SK-N-SH (cell line): ENCODE data around the gene GLIS1.

Experiments used
- IRF3 ChIP-seq: fragments of 150-350 bp; IDR thresholded peaks from 2 replicates; pipeline ENCODE4 v1.6.1; 2016; ENCODE audit warnings: mild to moderate bottlenecking, low read depth, low read length
- RCOR1 ChIP-seq: fragments of 150-350 bp; IDR thresholded peaks from 2 replicates; pipeline ENCODE4 v1.6.1; 2017; ENCODE audit warnings: antibody characterized with exemption, low read length
- TCF12 ChIP-seq: IDR thresholded peaks from 2 replicates; pipeline ENCODE4 v1.4.0; 2012
- YY1 ChIP-seq: IDR thresholded peaks from 2 replicates; pipeline ENCODE4 v1.4.0; 2012; ENCODE audit warnings: low read depth, mild to moderate bottlenecking
- TF ChIP-seq, protein P1 (sequence below): IDR thresholded peaks from 2 replicates; pipeline ENCODE4 v1.4.0; 2012; ENCODE audit warnings: low read depth
- TF ChIP-seq, protein P2 (sequence below): fragments of 200-600 bp; sonication (generic); IDR thresholded peaks from 2 replicates; pipeline ENCODE4 v1.6.1; 2017; ENCODE audit warnings: antibody characterized with exemption, mild to moderate bottlenecking, moderate library complexity

DNA sequence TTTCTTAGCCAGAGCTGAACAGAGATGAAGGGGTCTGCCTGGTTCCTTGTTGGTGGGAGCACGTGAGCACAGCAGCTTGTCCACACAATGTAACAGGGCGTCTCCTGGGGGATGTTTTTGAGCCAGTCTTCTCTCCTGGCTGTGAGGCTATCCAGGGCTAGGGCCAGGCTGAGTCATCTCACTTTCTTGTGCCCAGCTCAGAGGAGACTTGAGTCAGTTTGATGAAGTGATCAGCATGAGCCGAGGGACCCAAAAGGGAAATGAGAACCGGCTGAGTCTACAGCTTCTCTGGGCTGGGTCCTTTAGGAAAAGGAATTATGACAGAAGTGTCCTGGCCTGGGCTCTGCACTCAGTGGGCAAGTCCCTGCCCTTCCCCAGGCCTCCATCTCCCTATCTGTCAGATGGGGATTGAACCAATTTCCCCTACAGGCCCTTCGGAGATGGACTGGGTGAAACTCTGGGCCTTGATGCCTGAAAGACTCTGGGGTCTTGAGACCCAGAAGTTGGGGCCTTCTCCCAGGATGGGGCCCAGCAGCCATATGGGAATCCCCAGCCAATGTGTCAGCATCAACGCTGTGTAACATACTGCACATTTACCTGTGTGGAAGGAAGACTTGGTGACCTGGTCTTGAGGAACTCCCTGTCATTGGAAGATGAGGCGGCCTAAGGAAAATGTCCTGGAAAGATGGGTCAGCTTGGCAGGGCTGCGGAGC, 243.2 kb downstream of the GLIS1 start:
- TF ChIP-seq, protein P1, sequence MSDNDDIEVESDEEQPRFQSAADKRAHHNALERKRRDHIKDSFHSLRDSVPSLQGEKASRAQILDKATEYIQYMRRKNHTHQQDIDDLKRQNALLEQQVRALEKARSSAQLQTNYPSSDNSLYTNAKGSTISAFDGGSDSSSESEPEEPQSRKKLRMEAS, result no peak
- no peak for TF ChIP-seq TCF12
- TF ChIP-seq, protein P2, sequence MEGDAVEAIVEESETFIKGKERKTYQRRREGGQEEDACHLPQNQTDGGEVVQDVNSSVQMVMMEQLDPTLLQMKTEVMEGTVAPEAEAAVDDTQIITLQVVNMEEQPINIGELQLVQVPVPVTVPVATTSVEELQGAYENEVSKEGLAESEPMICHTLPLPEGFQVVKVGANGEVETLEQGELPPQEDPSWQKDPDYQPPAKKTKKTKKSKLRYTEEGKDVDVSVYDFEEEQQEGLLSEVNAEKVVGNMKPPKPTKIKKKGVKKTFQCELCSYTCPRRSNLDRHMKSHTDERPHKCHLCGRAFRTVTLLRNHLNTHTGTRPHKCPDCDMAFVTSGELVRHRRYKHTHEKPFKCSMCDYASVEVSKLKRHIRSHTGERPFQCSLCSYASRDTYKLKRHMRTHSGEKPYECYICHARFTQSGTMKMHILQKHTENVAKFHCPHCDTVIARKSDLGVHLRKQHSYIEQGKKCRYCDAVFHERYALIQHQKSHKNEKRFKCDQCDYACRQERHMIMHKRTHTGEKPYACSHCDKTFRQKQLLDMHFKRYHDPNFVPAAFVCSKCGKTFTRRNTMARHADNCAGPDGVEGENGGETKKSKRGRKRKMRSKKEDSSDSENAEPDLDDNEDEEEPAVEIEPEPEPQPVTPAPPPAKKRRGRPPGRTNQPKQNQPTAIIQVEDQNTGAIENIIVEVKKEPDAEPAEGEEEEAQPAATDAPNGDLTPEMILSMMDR, result no peak
- no peak for TF ChIP-seq YY1
- TF ChIP-seq IRF3, result no peak
- TF ChIP-seq RCOR1, result no peak
